ENCODE data around the gene PTPRG. TPM values are rescaled to one million over a fixed set of nuclear protein-coding genes. Genes with fewer than 3 reads are reported as not detected.

The PTPRG gene
- total RNA-seq, 1 donor from 2014 or later: 0.22 TPM

- H3K9me3 Mint-ChIP-seq: no peaks in the 10 kb centered on the region
- no peak overlapping the region for H3K4me3 Mint-ChIP-seq
- intact Hi-C loops (cut with micrococcal nuclease): no loop called here
- no peaks in the 10 kb centered on the region for H3K27me3 Mint-ChIP-seq
- H3K36me3 Mint-ChIP-seq (ENCODE audit: low read depth): no peaks in the 10 kb centered on the region
- no peak for ATAC-seq (ENCODE audit: low read depth)
- H3K4me1 Mint-ChIP-seq: no peaks in the 10 kb centered on the region
- DNase-seq: no peak
- CTCF ChIA-PET: no interaction called here
- no peak for TF ChIP-seq CTCF (IDR thresholded peaks at IDR 0.05)
- POLR2A ChIA-PET: no interaction called here
- no peak overlapping the region for H3K27ac Mint-ChIP-seq
These were observed 478.2 kb downstream of the PTPRG start for GRCh38 chr3:62039586-62039985.

GRCh38 chr3:62041681-62042080, 480.3 kb downstream of the PTPRG start:
- H3K27me3 Mint-ChIP-seq: no peaks in the 10 kb centered on the region
- H3K4me1 Mint-ChIP-seq: no peaks in the 10 kb centered on the region
- ChIA-PET CTCF (no interaction called here), POLR2A (no interaction called here)
- no peak for DNase-seq
- H3K27ac Mint-ChIP-seq: no peak overlapping the region
- H3K36me3 Mint-ChIP-seq (ENCODE audit: low read depth): no peaks in the 10 kb centered on the region
- ATAC-seq (ENCODE audit: low read depth): no peak
- H3K4me3 Mint-ChIP-seq: no peak overlapping the region
- no peak for TF ChIP-seq CTCF (IDR thresholded peaks at IDR 0.05)
- intact Hi-C loops (cut with micrococcal nuclease): no loop called here
- H3K9me3 Mint-ChIP-seq: no peaks in the 10 kb centered on the region

GRCh38 chr3:62044874-62045411, 483.6 kb downstream of the PTPRG start:
- ATAC-seq (ENCODE audit: low read depth) (no peak), DNase-seq (no peak)
- Mint-ChIP-seq H3K36me3 (ENCODE audit: low read depth) (no peaks in the 10 kb centered on the region), H3K4me1 (no peaks in the 10 kb centered on the region), H3K4me3 (no peak overlapping the region), H3K27me3 (no peaks in the 10 kb centered on the region), H3K9me3 (no peaks in the 10 kb centered on the region), H3K27ac (no peak overlapping the region)
- ChIA-PET POLR2A (no interaction called here), CTCF (no interaction called here)
- intact Hi-C loops (cut with micrococcal nuclease): no loop called here
- no peak for TF ChIP-seq CTCF (IDR thresholded peaks at IDR 0.05)

- H3K4me3 Mint-ChIP-seq: no peak overlapping the region
- ChIA-PET POLR2A (no interaction called here), CTCF (no interaction called here)
- no peaks in the 10 kb centered on the region for H3K27me3 Mint-ChIP-seq
- H3K27ac Mint-ChIP-seq: no peak overlapping the region
- no peak for DNase-seq
- no peak for ATAC-seq (ENCODE audit: low read depth)
- intact Hi-C loops (cut with micrococcal nuclease): no loop called here
- no peaks in the 10 kb centered on the region for H3K9me3 Mint-ChIP-seq
- TF ChIP-seq CTCF (IDR thresholded peaks at IDR 0.05): no peak
- no peaks in the 10 kb centered on the region for H3K36me3 Mint-ChIP-seq (ENCODE audit: low read depth)
- no peaks in the 10 kb centered on the region for H3K4me1 Mint-ChIP-seq
These were observed 485.0 kb downstream of the PTPRG start for GRCh38 chr3:62046326-62046725.

GRCh38 chr3:62048577-62048976, 487.2 kb downstream of the PTPRG start:
- CTCF ChIA-PET: no interaction called here
- no peak for ATAC-seq (ENCODE audit: low read depth)

More at GRCh38 chr3:62048577-62048976, 487.2 kb downstream of the PTPRG start:
- H3K4me3 Mint-ChIP-seq: no peak overlapping the region
- TF ChIP-seq CTCF (IDR thresholded peaks at IDR 0.05): no peak
- no peaks in the 10 kb centered on the region for H3K4me1 Mint-ChIP-seq
- no peaks in the 10 kb centered on the region for H3K27me3 Mint-ChIP-seq
- intact Hi-C loops (cut with micrococcal nuclease): no loop called here
- no peak for DNase-seq
- no peaks in the 10 kb centered on the region for H3K9me3 Mint-ChIP-seq
- POLR2A ChIA-PET: no interaction called here
- H3K36me3 Mint-ChIP-seq (ENCODE audit: low read depth): no peaks in the 10 kb centered on the region
- H3K27ac Mint-ChIP-seq: no peak overlapping the region

Measured in activated B cell treated with CpG ODN at 0.5 μM for 24 hours (primary cell).